GM21619 (cell line): ENCODE measurements around the gene STK31.
"Not testable (repeated sequence)": the region's sequence is repeated elsewhere in the genome, so short reads cannot be mapped to it uniquely, and the experiment has no call there.

ENCODE experiments used
- ATAC-seq: cut with Tn5 transposase; IDR thresholded peaks from one replicate; pipeline ENCODE4 v1.9.1; 2021; ENCODE audit not compliant: unreplicated experiment

The STK31 gene

DNA sequence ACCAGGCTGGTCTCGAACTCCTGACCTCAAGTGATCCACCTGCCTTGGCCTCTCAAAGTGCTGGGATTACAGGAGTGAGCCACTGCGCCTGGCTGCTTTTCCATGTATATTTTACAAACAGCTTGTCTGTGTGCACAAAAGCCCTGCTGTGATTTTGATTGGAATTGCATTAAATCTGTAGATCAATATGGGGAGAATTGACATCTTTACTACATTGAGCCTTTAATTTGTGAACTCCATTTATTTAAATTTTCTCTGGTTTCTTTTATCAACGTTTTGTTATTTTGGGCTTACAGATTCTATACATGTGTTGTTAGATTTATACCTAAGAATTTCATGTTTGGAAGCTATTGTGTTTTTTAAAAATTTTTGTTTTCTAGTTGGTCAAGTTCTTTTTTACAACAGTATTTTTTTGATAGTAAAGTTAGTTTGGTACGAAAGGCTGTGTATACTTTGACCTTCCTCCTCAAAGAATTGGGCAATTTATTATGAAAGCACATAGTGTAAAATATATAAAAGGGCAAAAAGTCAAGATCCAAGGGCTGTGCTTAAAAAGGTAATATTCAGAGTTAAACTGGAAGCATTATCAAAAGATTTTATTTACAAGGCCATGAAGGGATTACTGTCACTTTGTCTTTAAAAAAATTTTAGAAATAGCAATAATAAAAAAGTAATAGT lies 92.8 kb downstream of the STK31 start:
- no peak for ATAC-seq

DNA sequence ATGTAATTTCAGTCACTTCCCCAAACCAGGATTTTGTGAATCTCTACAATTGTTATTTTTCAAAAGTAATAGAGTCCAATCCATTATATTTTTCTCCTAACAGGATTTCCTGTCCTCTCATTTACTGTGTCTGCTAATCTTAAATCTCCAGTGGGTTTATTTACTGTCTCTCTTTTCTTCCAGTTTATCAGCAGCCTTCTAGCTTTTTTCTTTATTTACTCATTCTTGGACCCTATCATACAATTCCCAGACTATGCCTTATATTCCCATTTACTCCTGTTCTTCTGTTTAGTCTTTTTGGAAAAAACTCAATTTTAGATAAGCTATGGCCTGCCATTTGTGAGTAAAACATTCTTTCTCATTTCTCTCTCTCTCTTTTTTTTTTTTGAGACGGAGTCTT lies 94.7 kb downstream of the STK31 start:
- no peak for ATAC-seq

DNA sequence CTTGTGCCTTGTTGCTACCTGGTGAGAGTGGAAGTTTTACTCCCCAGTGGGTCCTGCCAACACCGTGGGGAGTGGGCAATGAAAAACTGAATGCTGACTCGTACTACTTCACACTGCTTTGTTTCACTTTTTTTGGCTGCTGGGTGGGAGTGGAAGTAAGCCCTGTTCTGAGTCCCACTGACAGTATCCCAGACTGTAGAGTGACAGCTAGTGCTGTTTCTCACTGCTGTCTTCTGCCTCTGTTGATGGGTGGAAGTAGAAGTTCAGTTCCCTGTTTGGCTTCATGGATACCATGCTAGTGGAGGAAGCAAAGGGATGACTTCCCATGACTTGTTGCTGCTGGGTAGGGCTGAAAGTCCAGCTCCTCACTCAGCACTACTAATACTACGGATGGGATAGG lies 98.4 kb downstream of the STK31 start:
- ATAC-seq: no peak

DNA sequence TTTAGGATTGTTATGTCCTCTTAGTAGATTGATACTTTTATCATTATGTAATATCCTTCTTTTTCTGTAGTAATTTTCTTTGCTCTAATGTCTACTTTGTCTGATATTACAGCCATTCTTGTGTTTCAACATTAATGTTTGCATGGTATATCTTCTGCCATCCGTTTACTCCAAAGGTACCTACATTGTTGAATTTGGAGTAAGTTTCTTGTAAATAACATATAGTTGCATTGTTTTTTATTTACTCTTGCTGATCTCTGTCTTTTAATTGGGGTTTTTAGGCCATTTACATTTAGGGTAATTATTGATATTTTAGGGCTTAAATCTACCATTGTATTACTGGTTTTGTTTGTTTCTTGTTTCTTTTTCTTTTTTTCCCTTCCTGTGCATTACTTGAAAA lies 100.1 kb downstream of the STK31 start:
- ATAC-seq: no peak

DNA sequence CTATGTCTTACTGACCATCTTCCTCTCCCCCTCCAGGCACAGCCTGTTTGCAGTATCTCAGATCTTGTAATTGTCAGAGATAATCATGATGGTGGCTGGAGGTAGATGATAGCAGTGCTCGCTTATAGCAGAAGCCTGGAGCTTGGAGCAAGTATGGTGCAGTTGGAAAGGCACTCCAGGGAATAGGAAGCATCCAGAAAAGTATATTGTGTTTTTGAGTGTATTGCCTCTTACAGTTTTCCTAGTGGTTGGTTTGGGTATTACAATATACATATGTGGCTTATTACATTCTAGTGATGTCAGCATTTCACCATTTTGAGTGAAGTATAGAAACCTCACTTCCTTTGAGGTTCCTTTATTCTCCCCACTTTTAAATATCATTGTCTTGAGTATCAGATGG lies 101.5 kb downstream of the STK31 start:
- ATAC-seq: no peak

DNA sequence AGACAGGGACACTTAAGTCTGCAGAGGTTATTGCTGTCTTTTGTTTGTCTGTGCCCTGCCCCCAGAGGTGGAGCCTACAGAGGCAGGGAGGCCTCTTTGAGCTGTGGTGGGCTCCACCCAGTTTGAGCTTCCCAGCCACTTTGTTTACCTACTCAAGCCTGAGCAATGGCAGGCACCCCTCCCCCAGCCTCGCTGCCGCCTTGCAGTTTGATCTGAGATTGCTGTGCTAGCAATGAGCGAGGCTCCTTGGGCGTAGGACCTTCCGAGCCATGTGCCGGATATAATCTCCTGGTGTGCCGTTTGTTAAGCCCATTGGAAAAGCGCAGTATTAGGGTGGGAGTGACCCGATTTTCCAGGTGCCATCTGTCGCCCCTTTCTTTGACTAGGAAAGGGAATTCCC lies 118.1 kb downstream of the STK31 start:
- ATAC-seq: not testable (repeated sequence)

DNA sequence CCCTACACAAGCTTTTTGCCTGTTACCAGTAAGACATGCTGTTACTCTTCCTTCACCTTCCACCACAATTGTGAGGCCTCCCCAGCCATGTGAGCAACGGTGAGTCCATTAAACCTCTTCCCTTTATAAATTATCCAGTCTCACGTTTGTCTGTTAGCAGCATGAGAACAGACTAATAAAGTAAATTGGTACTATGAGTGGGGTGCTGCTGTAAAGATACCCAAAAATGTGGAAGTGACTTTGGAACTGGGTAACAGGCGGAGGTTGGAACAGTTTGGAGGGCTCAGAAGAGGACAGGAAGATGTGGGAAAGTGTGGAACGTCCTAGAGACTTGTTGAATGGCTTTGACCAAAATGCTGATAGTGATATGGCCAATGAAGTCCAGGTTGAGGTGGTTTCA lies 122.7 kb downstream of the STK31 start:
- not testable (repeated sequence) for ATAC-seq

DNA sequence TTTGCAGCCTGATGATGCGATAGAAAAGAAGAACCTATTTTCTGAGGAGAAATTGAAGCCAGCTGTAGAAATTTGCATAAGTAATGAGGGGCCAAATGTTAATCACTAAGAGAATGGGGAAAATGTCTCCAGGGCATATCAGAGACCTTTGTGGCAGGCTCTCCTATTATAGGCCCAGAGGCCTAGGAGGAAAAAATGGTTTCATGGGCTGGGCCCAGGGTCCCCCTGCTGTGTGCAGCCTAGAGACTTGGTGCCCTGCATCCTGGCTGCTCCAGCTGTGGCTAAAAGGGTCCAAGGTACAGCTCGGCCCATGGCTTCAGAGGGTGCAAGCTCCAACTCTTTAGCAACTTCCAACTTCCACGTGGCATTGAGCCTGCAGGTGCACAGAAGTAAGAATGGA lies 123.4 kb downstream of the STK31 start:
- ATAC-seq: no peak

DNA sequence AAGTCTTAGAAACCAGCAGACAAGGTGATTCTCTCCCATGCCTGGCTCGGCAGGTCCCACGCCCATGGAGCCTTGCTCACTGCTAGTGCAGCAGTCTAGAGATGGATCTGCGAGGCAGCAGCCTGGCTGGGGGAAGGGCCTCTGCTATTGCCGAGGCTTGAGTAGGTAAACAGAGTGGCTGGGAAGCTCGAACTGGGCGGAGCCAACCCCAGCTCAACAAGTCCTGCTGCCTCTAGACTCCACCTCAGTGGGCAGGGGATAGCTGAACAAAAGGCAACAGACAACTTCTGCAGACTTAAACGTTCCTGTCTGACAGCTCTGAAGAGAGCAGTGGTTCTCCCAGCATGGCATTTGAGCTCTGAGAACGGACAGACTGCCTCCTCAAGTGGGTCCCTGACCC lies 134.8 kb downstream of the STK31 start:
- not testable (repeated sequence) for ATAC-seq

DNA sequence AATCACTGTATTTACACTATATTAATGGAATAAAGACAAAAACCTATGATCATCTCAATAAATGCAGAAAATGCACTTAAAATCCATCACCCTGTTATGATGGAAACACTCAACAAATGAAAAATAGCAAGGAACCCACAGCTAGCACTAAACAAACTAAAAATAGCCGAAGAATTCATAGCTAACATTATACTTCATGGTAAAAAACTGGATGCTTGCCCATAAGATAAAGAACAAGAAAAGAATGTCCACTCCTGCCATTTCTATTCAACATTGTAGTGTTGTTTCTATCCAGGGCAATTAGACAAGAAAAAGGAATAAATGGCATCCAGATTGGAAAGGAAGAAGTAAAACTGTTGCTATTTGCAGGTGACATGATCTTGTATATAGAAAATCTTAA lies 142.1 kb downstream of the STK31 start:
- ATAC-seq: no peak

DNA sequence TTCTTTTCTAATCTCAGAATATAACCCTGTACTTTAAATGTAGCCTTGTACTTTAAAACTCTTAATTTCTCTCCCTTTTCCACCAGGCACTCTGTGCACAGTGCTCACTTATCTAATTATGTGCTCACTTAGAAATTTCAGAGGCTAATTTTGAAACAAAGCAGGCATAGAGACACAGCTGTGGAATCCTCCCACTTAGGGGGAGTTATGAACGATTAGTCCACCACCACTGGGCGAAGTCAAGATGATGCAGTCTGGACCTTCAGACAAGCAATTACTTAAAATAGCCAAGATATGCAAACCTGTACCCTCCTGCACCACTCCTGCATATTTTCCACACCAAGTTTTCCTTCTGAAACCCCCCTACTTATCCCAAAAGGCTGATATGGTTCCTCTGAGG lies 143.0 kb downstream of the STK31 start:
- no peak for ATAC-seq

DNA sequence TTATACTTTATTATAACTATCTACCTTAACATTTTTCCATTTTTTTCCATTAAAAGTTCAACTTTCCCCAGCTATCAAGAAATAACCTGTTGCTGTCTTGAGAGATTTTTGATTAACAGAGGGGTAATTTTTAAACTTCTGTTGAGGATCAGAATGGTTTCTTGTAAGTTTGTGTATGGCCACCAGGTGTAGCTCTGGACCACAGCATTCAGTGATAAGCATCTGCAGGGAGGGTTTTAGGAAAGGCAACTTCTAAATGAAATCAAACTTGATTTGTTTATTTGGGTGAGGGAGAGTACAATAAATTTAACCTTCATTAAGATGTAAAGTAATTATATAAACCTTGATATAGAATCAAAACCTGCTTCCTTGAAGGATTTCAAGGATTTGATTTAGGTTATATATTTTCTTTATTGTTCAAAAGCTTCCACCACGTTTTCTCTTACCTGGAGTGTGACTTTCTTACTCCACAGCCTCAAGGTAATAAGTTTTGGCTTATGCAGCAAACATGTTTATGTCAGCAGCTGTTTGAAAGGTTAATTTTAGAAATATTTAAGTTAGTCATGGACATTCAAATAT lies 153.3 kb downstream of the STK31 start:
- no peak for ATAC-seq

DNA sequence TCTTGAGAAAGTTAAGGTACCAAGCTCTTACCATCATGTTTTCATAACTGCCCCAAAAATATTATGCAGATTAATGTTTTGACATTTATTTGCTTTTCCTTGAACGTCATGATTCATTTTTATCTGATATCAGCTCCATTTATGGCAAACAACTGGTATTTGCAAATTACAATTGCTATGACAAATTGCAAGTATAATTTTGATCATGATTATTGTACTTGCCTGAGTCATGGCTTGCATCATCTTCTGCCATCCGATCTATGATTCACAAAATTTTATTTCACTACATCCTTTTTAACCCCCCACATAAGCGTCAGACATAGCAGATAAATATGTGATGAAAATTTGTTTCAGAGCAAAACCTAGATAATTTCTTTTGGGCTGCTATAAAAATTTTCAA lies 155.0 kb downstream of the STK31 start:
- ATAC-seq: no peak

DNA sequence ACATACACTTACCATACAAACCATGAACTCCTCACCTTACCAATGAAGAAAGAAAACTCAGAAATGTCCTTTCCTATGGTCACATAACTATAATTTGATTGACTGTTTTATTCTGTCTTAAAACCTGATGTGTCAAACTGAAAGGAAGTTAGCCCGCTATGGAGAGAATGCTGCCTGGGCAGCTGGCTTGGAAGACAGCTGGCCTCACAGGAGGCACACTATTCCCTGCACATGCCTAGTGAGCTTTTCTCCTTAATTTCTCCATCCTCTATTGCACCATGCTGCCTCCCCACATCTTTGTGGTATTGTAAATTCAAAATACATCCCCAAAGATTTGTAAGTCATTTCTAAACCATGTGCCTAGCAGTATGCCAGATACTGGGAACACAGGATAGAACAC lies 163.3 kb downstream of the STK31 start:
- ATAC-seq: no peak

DNA sequence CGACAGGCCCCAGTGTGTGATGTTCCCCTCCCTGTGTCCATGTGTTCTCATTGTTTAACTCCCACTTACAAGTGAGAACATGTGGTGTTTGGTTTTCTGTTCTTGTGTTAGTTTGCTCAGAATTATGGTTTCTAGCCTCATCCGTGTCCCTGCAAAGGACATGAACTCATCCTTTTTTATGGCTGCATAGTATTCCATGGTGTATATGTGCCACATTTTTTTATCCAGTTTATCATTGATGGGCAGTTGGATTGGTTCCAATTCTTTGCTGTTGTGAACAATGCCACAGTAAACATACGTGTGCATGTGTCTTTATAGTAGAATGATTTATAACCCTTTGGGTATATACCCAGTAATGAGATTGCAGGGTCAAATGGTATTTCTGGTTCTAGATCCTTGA lies 166.5 kb downstream of the STK31 start:
- ATAC-seq: not testable (repeated sequence)
